Measurements from ENCODE around the gene FLNB.

FLNB gene

DNA sequence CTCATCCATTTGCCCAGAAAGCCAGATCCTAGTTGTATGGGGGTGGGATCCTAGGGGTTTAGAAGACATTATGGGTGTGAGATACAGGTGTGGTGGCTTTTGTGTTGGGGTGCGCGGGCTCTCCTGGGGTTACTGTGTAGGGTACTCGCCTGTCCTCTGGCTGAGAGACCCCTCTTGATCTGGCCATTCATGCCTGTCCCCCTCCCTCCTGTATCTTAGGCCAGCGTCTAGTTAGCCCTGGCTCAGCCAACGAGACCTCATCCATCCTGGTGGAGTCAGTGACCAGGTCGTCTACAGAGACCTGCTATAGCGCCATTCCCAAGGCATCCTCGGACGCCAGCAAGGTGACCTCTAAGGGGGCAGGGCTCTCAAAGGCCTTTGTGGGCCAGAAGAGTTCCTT is 161.1 kb downstream of the FLNB start:
- no peak for DNase-seq

DNA sequence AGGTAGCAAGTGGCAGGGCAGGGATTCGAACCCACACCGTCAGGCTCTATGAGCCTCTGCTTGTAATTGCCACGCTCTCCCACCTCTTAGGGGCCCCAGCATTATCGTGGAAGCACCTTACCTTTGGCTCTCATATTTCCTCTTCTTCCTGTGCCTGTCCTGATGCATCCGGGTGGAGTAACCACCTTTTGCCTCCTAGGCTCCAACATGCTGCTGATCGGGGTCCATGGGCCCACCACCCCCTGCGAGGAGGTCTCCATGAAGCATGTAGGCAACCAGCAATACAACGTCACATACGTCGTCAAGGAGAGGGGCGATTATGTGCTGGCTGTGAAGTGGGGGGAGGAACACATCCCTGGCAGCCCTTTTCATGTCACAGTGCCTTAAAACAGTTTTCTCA is 162.2 kb downstream of the FLNB start:
- no peak for DNase-seq

DNA sequence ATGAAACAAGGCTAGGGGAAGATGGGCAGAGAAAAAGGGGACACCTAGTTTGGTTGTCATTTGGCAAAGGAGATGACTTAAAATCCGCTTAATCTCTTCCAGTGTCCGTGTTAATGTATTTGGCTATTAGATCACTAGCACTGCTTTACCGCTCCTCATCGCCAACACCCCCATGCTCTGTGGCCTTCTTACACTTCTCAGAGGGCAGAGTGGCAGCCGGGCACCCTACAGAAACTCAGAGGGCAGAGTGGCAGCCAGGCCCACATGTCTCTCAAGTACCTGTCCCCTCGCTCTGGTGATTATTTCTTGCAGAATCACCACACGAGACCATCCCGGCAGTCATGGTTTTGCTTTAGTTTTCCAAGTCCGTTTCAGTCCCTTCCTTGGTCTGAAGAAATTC is 162.9 kb downstream of the FLNB start:
- no peak for DNase-seq

DNA sequence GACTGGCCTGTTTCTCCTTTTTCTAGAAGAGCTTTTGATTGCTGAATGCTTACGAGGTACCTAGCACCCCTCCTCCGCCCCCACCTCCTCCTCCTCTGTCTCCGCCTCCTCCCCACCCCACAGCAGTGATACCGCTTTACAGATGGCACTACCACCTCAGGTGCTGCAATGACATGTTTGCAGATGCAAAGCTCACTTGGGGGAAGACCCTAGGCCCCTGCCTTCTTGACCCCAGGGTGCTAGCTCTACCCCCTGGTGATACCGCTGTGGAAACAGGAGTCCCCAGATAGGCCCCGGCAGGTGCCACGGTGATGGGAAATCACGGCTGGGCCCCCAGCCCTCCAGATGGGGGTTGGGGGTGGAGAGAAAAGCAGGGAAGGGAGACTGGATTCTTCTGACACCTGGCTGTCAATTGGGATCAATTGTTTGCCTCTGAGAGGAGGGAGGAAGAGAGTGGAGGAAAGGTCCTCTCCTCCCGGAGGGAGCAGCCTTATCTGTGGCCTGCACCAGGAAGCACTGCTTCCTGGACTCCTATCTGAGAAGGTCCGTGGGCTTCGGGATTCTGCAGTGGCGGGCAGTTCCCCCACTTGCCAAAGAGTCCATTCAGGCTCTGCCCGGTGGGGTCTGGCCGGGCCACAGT is 164.9 kb downstream of the FLNB start:
- no peak for DNase-seq

DNA sequence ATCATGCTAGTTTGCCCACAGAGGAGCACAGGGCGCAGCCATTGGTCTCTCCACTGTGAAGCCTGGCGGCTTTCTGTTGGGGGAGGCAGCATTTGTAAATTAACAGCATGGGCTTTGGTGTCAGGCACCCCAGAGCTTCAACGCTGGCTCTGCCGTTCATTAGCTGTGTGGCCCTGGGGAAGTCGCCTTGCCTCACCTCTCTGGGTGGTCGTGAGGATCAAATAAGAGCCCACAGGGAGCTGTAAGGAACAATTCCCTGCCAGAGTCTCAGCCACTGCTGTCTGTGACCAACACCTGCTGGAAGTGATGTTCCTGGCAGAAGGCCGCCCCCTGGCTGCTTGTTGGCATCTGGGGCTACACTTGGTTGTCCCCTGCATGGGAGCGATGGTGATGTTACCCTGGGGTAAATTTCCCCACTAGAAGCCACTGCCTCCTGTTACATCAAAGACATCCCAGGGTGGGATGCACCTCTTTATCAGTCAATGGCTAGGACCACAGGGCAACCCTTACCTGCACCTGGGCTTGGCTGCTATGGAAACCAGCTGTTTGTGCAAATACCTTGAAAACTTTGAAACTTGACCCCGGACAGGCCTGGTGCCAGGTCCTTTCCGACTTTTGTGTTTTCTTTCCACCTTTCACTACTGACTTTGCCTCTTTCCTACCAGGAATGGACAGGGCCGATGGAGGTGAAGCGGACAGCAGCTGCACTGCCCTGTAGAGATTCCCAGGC is 165.6 kb downstream of the FLNB start:
- peak; percentile 36 for DNase-seq

DNA sequence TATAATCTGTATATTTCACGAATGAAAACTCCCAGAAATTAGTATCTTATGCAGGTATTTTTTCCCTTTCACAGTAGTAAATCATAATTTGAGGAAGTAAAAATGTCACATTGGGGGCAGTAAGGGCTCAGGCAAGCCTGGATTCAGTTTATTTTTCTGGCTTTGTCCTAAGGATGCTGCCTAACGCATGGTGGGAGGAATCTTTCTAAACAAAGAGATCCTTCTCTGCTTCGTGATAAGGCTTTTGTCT is 166.9 kb downstream of the FLNB start:
- DNase-seq, result no peak

DNA sequence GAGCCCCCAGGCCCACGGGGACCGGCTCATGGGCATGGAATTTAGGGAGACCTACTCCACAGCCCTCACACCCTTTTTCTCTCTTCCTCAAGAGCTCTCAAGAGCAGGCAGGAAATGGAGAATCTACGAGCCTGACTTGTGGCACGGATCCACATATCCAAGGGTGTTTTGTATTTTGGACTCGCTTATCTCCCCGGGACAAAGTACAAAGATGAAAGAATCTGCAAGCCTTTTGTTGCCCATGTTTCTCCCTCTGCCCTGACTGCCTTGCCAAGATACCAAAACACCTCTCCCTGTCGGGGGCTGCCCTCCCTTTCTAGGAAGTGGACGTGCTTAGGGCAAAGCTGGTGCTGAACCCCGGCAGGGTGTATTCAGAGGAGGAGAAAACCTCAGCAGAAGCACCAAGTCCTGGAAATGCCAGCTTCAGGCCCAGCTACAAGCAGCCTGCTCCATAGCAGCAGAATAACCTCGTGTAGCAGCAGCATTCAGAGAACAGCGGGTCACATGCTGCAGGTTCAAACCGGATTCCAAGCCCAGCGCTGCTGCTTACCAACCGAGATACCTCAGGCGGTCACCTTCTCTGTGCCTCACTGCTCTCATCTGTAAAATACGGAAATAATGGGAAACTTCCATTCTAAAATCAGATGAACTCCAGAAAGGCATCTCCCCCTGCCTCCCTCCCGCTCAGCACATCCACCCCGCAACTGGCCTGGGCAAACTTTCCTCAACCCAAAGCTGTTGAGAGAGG is 167.4 kb downstream of the FLNB start:
- no peak for DNase-seq

DNA sequence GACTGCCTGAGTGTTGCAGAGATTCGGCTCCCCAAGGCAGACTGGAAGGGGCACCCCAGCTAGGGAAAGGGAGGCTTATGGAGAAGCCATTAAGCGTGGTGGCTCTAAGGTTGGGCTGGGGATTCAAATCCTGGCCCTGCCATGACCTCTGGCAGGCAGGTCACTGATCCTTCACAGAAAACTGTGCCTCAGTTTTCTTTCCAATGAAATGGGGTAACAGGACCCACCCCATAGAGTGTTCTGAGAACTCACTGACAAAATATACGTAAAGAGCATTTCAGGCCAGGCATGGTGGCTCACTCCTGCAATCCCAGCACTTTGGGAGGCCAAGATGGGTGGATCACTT is 167.9 kb downstream of the FLNB start:
- no peak for DNase-seq

DNA sequence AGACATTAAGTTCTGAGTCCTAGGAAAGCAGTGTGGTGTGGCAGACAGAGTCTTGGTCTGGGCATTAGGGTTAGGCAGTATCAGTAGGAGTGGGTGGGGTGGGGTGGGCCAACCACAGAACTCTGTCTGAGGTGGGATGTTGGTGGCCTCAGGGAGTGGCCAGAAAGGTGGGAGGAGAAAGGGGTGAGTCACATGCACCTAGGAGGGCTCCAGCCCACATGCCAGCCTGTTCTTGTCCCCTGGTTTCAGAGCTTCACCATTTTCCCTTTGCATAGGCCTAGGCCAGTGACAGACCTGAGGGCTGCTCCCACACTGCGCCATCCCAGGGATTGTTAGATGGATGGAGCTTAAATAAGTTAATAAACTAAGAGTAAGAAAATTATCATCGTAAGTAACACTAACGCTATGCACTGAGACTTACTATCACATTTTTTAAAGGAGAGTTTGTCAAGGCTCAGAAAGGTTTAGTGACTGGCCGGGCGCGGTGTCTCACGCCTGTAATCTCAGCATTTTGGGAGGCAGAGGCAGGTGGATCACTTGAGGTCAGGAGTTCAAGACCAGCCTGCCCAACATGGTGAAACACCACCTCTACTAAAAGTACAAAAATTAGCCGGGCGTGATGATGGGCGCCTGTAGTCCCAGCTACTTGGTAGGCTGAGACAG is 168.7 kb downstream of the FLNB start:
- DNase-seq, result no peak

DNA sequence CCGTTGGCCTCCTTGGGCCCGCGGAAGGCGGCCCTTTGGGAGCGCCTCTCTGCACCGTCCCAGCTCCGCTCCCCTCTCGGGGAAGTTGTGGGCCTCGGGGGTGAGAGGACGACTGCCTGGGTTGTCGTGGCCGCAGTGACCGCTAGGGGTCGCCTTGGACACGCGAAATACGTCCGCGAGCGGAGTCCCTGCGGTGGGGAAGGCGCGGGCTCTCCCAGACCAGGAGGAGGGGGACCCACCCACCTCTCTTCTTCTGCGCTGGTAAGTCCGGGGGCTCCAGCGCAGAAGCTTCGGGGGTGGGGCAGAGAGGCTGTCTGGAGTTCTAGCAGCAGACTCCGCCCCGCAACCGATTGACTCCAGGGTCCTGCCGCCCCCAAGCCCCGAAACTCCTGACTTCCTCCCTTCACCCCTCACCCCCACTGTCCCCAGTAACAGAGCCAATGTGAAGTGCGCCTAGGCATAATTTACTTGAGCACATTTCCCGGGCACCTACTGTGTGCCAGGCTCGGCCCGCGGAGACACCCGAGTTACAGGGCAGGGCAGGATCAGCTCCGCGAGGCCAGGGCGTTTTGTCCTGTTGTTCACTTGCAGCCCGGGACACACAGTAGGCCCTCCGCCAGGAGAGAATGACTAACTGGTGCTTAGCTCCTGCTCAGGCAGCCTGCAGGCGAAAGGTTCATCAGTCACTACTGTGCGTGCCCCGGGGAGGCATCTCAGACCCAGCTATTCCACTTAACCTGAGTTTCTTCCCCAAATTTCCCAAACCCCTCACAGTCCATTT is 169.7 kb downstream of the FLNB start:
- peak; percentile 93 for DNase-seq

DNA sequence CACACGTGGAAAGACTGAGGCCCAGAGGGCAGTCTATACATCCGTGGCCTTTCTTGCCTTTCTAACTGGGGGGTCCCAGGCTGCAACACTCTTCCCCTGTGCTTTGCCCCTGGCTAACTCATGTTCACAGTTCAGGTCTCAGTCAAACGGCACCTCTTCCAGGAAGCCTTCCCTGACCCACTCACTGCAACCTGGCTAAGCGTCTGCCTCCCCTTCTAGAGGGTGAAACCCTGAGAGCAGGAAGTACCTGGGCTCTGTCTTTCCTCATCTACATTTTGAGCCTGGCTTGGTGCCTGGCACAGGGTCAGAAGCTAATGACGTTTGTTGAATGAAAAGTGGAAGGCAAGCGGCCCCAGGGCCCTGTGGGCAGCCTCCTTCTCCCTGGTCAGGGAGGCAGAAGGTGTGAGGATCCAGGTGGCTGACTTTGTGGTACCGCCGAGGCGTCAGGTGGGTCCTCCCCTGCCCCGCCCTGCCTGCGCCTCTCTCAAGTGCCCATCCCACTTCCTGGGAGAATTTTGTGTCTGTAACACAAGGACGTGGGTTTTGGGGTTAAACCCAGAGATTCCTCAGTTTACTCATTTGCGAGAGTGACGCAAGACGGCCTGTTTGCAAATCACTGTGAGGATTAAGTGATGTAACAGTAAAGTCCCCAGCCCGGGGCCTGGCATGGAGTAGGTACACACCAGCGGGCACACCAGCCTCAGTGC is 170.5 kb downstream of the FLNB start:
- DNase-seq, result no peak

DNA sequence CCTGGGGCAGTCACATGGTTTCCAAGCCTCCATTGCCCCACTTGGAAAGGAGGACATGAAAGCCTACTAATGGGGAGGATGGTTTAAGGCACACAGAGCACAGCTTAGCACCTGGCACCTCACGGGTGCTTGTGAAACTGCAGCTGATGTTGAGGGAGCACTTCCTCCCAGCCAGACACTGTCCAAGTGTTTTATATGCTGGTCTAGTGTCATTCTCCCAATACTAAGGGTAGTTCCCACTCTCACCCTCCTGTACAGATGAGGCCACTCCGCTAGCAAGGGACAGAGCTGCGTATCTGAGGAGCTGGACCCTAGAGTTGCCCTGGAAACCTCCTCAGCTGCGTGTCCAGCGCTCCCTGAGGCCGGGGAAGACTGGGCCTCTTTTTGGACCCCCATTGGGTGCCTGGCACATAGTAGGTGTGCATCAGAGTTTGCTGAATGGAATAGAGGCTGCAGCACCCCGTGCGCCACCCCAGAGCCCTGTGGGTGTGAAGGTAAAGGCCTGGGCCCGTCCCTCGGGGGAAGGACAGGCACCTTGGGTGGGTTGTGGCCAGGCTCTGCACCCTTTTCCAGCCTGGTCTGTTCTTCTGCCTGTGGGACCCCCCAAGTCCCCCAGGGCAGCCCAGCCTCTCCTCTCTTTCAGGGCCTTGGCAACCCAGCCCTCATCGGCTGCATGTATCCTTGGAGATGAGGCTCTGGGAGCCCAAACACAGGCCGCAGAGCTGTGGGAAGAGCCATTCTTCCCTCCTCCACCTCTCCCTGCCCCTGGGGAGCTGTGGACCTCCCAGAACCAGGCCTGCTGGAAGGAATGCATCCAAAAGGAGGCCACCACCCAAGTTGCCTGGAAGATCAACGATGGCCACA is 171.2 kb downstream of the FLNB start:
- DNase-seq, result no peak

DNA sequence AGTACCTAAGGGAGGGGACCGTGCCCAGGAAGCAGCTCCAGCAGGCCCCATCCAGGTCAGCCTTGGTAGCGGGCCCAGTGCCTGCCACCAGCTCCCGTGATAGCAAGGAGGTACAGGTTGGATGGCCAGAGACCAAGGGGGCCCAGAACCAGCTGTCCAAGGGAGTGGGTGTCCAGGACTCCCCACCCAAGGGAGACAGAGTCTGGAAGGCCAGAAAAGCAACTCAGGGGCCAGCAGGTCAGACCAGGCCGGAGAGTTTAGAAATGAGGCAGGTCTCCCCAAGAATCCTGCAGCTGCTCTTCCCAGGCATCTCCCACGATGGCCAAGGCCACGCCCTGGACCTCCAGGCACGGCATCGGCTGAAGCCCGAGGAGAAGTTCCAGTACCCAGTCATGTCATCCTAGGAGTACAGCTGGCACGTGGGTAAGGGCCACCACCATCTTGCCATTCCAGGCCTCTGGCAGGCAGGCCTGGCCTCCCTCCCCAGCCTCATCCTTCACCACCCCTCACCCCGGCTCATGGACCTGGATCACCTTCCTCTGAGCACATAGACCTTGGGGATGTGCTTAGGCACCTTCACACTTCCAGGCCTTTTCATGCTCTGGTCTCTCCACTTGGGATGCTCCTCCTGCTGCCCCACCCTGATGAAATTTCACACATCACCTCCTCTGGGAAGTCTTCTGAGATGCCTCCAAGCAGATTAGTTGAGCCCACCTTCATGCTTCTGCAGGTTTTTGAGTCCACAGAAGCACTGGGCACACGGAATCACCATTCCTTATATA is 172.1 kb downstream of the FLNB start:
- no peak for DNase-seq

DNA sequence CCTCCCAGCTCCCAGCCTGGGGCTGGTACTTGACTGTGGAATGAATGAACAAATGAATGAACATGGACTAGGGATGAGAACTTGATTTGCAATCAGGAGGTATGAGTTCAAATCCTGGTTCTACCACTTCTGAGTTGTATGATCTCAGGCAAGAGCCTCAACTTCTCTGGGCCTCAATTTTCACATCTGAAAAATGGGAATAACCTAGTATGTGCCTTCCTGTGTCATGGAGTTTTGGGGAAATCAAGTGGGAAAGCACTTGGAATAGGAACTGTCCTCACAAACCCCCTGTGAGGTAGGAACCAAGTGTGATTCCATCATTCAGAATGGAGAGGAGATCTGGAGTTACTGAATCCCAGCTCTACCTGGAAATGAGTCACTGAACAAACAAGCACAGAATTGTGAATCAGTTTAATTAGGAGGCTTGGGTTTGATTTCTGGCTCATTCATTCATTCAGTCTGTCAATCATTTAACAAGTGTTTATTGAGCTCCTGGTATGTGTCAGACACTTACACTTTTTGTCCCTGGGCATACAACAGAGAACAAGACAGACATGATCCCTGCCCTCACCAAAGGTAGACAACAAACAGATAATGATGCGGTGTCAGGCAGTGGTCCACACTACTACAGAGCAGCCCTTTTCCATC is 172.8 kb downstream of the FLNB start:
- no peak for DNase-seq

DNA sequence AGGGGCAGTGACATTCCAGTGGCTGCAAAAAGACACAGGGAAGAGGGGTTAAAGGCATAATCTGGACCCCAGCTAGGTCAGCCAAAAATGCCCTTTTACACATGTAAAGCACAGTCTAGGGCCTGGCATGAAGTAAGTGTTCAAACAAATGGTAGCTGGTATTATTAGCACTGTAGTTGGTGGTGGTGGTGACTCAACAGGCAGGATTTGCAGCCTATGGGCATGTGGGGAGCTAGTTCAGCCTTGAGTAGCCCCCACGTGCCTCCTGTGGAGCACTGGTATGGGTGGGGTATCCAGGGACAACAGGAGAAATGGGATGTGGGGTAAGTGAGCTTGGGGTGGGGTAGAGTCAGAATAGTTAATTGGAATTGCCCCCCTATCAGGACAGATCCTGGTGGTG is 175.0 kb downstream of the FLNB start:
- DNase-seq, result no peak

DNA sequence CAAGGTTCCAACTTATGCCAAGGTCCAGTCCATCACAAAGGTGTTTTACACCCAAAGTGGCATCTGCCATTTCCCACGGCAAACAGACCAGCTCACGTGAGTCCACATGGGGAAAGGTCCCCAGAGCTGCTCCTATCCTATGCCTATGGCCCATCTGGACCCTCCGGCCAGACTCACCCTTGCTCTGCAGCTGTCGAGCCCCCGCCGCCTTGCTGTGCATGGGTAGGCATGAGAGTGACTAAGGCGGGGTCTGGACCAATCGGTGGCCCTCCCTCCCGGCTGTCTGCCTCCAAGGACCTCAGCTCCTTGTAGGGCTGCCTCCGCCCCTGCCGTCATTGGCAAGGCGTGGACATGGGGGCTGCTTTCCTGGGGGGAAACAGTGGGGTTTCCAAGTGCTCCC is 175.7 kb downstream of the FLNB start:
- DNase-seq, result no peak

DNA sequence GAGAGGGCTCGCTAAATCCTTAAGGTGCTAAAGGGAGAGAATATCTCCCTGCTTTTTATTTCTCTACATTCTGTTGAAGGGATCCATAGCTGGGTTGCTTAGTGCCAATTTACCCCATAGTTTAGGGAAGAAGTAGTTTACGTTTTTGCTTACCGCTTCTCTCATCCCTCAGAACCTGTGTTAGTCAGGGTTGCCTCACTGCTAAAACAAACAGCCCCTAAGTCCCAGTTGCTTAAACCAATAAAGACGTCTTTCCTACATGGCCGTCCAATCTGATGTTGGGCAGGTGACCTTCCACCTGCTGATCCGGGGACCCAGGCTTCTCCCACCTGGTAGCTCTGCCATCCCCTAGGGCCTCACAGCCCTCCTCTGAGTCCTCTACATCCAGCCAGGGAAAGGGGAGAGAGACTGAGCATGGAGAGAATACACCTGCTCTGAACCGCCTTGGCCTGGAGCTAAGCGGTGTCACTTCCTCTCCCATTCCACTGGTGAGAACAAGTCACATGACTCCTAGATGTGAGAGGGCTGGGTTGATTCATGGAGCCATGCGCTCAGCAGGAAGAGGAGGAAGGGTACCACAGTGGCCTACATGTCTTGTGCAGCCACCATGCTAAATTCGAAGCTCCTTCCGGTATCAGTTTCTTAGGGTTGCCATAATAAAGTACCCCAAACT is 176.2 kb downstream of the FLNB start:
- DNase-seq, result no peak

DNA sequence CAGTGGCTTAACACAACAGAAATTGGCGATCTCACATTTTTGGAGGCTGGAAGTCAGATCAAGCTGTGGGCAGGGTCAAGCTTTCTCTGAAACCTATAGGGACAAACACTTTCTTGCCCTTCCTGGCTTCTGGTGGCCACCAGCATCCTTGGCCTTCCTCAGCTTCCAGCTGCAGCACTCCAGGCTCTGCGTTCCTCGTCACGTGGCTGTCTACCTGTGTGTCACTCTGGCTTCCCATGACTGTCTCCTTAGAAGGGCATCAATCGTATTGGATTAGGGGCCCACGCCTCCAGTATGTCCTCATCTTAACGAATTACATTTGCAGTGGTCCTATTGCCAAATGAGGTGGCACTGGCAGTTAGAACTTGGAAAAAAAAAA is 176.7 kb downstream of the FLNB start:
- no peak for DNase-seq

DNA sequence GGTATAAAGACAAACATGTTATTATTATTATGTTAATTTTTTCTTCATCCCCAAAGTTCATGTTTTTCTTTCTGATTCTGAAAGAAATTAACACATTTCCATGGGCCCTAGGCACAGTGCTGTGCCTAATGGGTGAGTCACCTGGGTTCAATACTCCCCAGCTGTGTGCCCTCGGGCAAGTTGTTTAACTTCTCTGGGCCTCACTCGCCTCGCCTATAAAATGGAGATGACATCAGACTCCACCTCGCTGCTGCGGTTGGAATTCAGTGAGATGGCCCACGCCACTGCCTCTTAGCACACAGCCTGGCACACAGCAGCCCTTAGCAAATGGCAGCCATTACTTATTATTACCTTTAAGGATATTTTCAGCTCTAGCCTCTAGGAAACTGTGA is 179.9 kb downstream of the FLNB start:
- DNase-seq, result no peak
